K562 (cell line): ENCODE results near the gene MED29. TPM values are rescaled to one million over a fixed set of nuclear protein-coding genes. Genes with fewer than 3 reads are reported as not detected.

ENCODE experiments used
- AFF4 ChIP-seq: sonication (generic); formaldehyde crosslinking; IDR thresholded peaks from 2 replicates; pipeline ENCODE4 v1.8.0; 2023; ENCODE audit warnings: mild to moderate bottlenecking, missing genetic modification reagents
- ATF7 ChIP-seq: fragments of 450-650 bp; IDR thresholded peaks from 2 replicates; pipeline ENCODE4 v1.7.1; 2014; ENCODE audit warnings: mild to moderate bottlenecking, moderate library complexity
- BCOR ChIP-seq: fragments of 450-650 bp; IDR thresholded peaks from 2 replicates; pipeline ENCODE4 v1.6.1; 2016
- BRF1 ChIP-seq: IDR thresholded peaks from 3 replicates; pipeline ENCODE4 v1.6.1; 2011; ENCODE audit warnings: borderline replicate concordance, mild to moderate bottlenecking; ENCODE audit not compliant: insufficient read length; ENCODE audit errors: extremely low read depth
- CHD2 ChIP-seq: IDR thresholded peaks from 2 replicates; pipeline ENCODE4 v1.6.1; 2011; ENCODE audit warnings: low read depth, low read length
- ELF2 ChIP-seq: fragments of 250-450 bp; sonication (Bioruptor Pico); IDR thresholded peaks from 2 replicates; pipeline ENCODE4 v1.5.0; 2021; ENCODE audit warnings: mild to moderate bottlenecking
- FOS ChIP-seq: IDR thresholded peaks from 3 replicates; pipeline ENCODE4 v1.6.1; 2011; ENCODE audit not compliant: insufficient read length; ENCODE audit errors: extremely low read depth
- GATAD2A ChIP-seq: fragments of 450-650 bp; IDR thresholded peaks from 2 replicates; pipeline ENCODE4 v1.6.1; 2017
- LCOR ChIP-seq: sonication (generic); formaldehyde crosslinking; IDR thresholded peaks from 2 replicates; pipeline ENCODE4 v1.8.0; 2022; ENCODE audit warnings: mild to moderate bottlenecking, missing genetic modification reagents
- NFXL1 ChIP-seq: fragments of 450-650 bp; formaldehyde crosslinking; IDR thresholded peaks from 2 replicates; pipeline ENCODE4 v1.4.0; 2021; ENCODE audit warnings: mild to moderate bottlenecking
- NFYB ChIP-seq: IDR thresholded peaks from 2 replicates; pipeline ENCODE4 v1.6.1; 2011; ENCODE audit warnings: mild to moderate bottlenecking, moderate library complexity; ENCODE audit not compliant: insufficient read length; ENCODE audit errors: extremely low read depth
- PHF8 ChIP-seq: fragments of 200-600 bp; sonication (generic); IDR thresholded peaks from 2 replicates; pipeline ENCODE4 v1.6.1; 2012; ENCODE audit warnings: mixed run types, mild to moderate bottlenecking, inconsistent platforms, low read length, moderate library complexity, borderline replicate concordance
- PTTG1 ChIP-seq: fragments of 450-650 bp; IDR thresholded peaks from 2 replicates; pipeline ENCODE4 v1.6.1; 2016; ENCODE audit warnings: low read depth, mild to moderate bottlenecking, missing genetic modification characterization, missing compliant biosample characterization
- RBM22 ChIP-seq: fragments of 200-400 bp; formaldehyde crosslinking; IDR thresholded peaks from 2 replicates; pipeline ENCODE4 v1.6.1; 2018; ENCODE audit warnings: low read length, low read depth; ENCODE audit not compliant: poor library complexity, severe bottlenecking
- RNF219 ChIP-seq: fragments of 250-450 bp; sonication (Bioruptor Pico); IDR thresholded peaks from 2 replicates; pipeline ENCODE4 v1.5.0; 2022; ENCODE audit warnings: mild to moderate bottlenecking
- TFAP4 ChIP-seq: sonication (generic); formaldehyde crosslinking; IDR thresholded peaks from 2 replicates; pipeline ENCODE4 v1.8.0; 2022; ENCODE audit warnings: missing genetic modification reagents, mild to moderate bottlenecking, moderate library complexity, borderline replicate concordance
- XRCC5 ChIP-seq: fragments of 200-400 bp; formaldehyde crosslinking; IDR thresholded peaks from 2 replicates; pipeline ENCODE4 v1.6.1; 2017; ENCODE audit warnings: low read depth, mild to moderate bottlenecking, low read length
- ZBTB5 ChIP-seq: fragments of 450-650 bp; IDR thresholded peaks from 2 replicates; pipeline ENCODE4 v1.6.1; 2017; ENCODE audit warnings: antibody characterized with exemption
- ZNF197 ChIP-seq: fragments of 200-800 bp; sonication (Bioruptor generic); IDR thresholded peaks from 2 replicates; pipeline ENCODE4 v1.6.1; 2016; ENCODE audit warnings: low read depth, missing genetic modification characterization, missing compliant biosample characterization
- polyA plus RNA-seq, 8 experiments: library from polyadenylated mRNA; depleted of rRNA in 4 of 8; stranded (reverse) in 5 of 8; unstranded in 3 of 8; fragments of >200 nt; fragmentation: Nextera tagmentation in 2 of 8; fragmentation: Illumina TruSeq in 1 of 8; extraction: Ambion mirVana in 2 of 8; extraction: Trizol in 1 of 8; gene quantifications; 2 replicates each; pipeline versions ENCODE4 v1.2.1 to v1.2.3, GENCODE V29; 2011 to 2014; ENCODE audit warnings: inconsistent platforms in 1 of 8, missing spikeins in 1 of 8
- total RNA-seq, 7 experiments: library from RNA; depleted of rRNA in 6 of 7; stranded (reverse); fragments of >200 nt in 6 of 7; fragmentation: Illumina TruSeq in 2 of 7; extraction: Trizol in 2 of 7; gene quantifications; 2 replicates each; pipeline versions ENCODE4 v1.2.1 to v1.2.3, GENCODE V29; 2011 to 2021; ENCODE audit warnings: low replicate concordance in 1 of 7

MED29 gene
- total and polyA plus RNA-seq, 9 of the 15 experiments (the other 6 are each of a cell fraction or from before 2014, with no cell fraction given), result 1.8 to 22.6 (median 12.4) TPM

- peak; percentile 67; the same call in 1 of the 2 replicates for TF ChIP-seq PHF8
- TF ChIP-seq BCOR, result peak; percentile 88
- TF ChIP-seq ATF7, result peak; percentile 95
- TF ChIP-seq ELF2 (CRISPR knock-in tag), result peak; percentile 40; the same call in 1 of the 2 replicates
- TF ChIP-seq GATAD2A, result peak; percentile 99
- TF ChIP-seq LCOR (CRISPR knock-in tag), result peak; percentile 83
- no peak for TF ChIP-seq RNF219 (CRISPR knock-in tag)
- peak; percentile 93 for TF ChIP-seq BRF1
- TF ChIP-seq RBM22, result no peak
- TF ChIP-seq AFF4 (CRISPR knock-in tag), result peak; percentile 81; the same call in 1 of the 2 replicates
- TF ChIP-seq CHD2, result peak; percentile 87
- TF ChIP-seq PTTG1, result no peak
- peak; percentile 72 for TF ChIP-seq FOS
- peak; percentile 54 for TF ChIP-seq NFYB
- TF ChIP-seq NFXL1 (CRISPR knock-in tag), result no peak
- TF ChIP-seq TFAP4, result peak; percentile 98
- no peak; the same call in 1 of the 2 replicates for TF ChIP-seq ZBTB5
- peak; percentile 63; the same call in 1 of the 2 replicates for TF ChIP-seq ZNF197 (CRISPR knock-in tag)
- peak; percentile 87 for TF ChIP-seq XRCC5
Observed at GRCh38 chr19:39412100-39412866, 21.1 kb downstream of the MED29 start, which contains the start of gene PLEKHG2 (continued).
